GM12878 (cell line): Measurements from ENCODE around the gene TTI1. TPM values are rescaled to one million over a fixed set of nuclear protein-coding genes. Genes with fewer than 3 reads are reported as not detected.
A peak's percentile ranks its signal among the peaks of the same experiment; 100 is the strongest.

Experiments used
- BCL3 ChIP-seq: IDR thresholded peaks from 2 replicates; pipeline ENCODE4 v1.6.1; 2011; ENCODE audit warnings: borderline replicate concordance, low read depth, mild to moderate bottlenecking, moderate library complexity, low read length; ENCODE audit not compliant: insufficient read depth, poor library complexity, severe bottlenecking
- MAX ChIP-seq: IDR thresholded peaks from 2 replicates; pipeline ENCODE4 v1.6.1; 2012; ENCODE audit warnings: low read depth, low read length, improper control_type of control experiment
- MEF2B ChIP-seq: fragments of 450-650 bp; IDR thresholded peaks from 2 replicates; pipeline ENCODE4 v1.6.1; 2018; ENCODE audit warnings: mild to moderate bottlenecking, moderate library complexity; ENCODE audit not compliant: partially characterized antibody, poor library complexity, severe bottlenecking
- SIN3A ChIP-seq: IDR thresholded peaks from 2 replicates; pipeline ENCODE4 v1.6.1; 2012; ENCODE audit warnings: low read depth, low read length, improper control_type of control experiment
- SMC3 ChIP-seq: IDR thresholded peaks from 2 replicates; pipeline ENCODE4 v1.6.1; 2011; ENCODE audit warnings: low read length, improper control_type of control experiment, borderline replicate concordance
- SREBF1 ChIP-seq: IDR thresholded peaks from 2 replicates; pipeline ENCODE4 v1.6.1; 2012; ENCODE audit warnings: mild to moderate bottlenecking, low read length
- ZBTB40 ChIP-seq: fragments of 450-650 bp; IDR thresholded peaks from 2 replicates; pipeline ENCODE4 v1.6.1; 2016; ENCODE audit warnings: mild to moderate bottlenecking, moderate library complexity, borderline replicate concordance
- ZZZ3 ChIP-seq: IDR thresholded peaks from 2 replicates; pipeline ENCODE4 v1.6.1; 2011; ENCODE audit warnings: low read depth; ENCODE audit not compliant: control insufficient read depth, insufficient read length
- polyA plus RNA-seq, 11 experiments: library from polyadenylated mRNA; depleted of rRNA in 4 of 11; unstranded in 6 of 11; stranded (reverse) in 5 of 11; fragments of >200 nt; fragmentation: Nextera tagmentation in 4 of 11; fragmentation: Illumina TruSeq in 1 of 11; extraction: Ambion mirVana in 4 of 11; extraction: Trizol in 1 of 11; gene quantifications; 1 replicate in 1 of 11; 2 replicates in 10 of 11; pipeline versions ENCODE4 v1.2.1 to v1.2.3, GENCODE V29; 2011 to 2016; ENCODE audit warnings: inconsistent platforms in 2 of 11, missing spikeins in 2 of 11, low read depth in 1 of 11
- total RNA-seq, 4 experiments: library from RNA; depleted of rRNA in 3 of 4; stranded (reverse); fragments of >200 nt in 3 of 4; fragmentation: Illumina TruSeq in 1 of 4; extraction: Trizol in 1 of 4; gene quantifications; 2 replicates each; pipeline versions ENCODE4 v1.2.1 to v1.2.3, GENCODE V29; 2013 to 2021

Gene TTI1
- total and polyA plus RNA-seq, 10 of the 15 experiments (the other 5 are each of a cell fraction or from before 2014, with no cell fraction given) = 5.3 to 44.6 (median 24.9) TPM

- TF ChIP-seq ZBTB40 (no peak), MEF2B (no peak), SMC3 (peak; percentile 85), SIN3A (no peak), SREBF1 (no peak), ZZZ3 (no peak), BCL3 (no peak), MAX (no peak)
Measured at GRCh38 chr20:38073307-38074071, 40.2 kb upstream of the TTI1 start (continued).
